CD4-positive, CD25-positive, alpha-beta regulatory T cell (primary cell): ENCODE measurements around the gene IFITM10. TPM values are rescaled to one million over a fixed set of nuclear protein-coding genes. Genes with fewer than 3 reads are reported as not detected.

Experiments used
- ATAC-seq, 2 donors: fragments of 150-1000 bp; cut with Tn5 transposase; one replicate each; pipeline ENCODE4 v1.10.0; 2021; ENCODE audit warnings: low read depth in 2 of 2, moderate number of reproducible peaks in 2 of 2, moderate library complexity in 1 of 2
- DNase-seq, 3 donors: peaks; one replicate each; pipeline versions ENCODE4 v3.0.0 to v3.0.0-alpha.2; 2012 to 2022; ENCODE audit warnings: mixed read lengths in 1 of 3
- H3K27ac ChIP-seq: one replicate; pipeline ENCODE4 v1.7.0; 2013; ENCODE audit warnings: mild to moderate bottlenecking, low read length; ENCODE audit not compliant: insufficient read depth, poor library complexity, severe bottlenecking
- H3K27me3 ChIP-seq: one replicate; pipeline ENCODE4 v1.7.0; 2013; ENCODE audit warnings: low read length; ENCODE audit not compliant: control insufficient read depth, insufficient read depth
- H3K36me3 ChIP-seq: one replicate; pipeline ENCODE4 v1.7.0; 2013; ENCODE audit warnings: mild to moderate bottlenecking, low read length, moderate library complexity; ENCODE audit not compliant: control insufficient read depth, insufficient read depth
- H3K4me1 ChIP-seq: 2 replicates; pipeline ENCODE4 v1.7.0; 2013; ENCODE audit warnings: mild to moderate bottlenecking, low read length; ENCODE audit not compliant: insufficient read depth, control insufficient read depth, poor library complexity, severe bottlenecking
- H3K4me3 ChIP-seq: one replicate; pipeline ENCODE4 v1.7.0; 2013; ENCODE audit warnings: low read depth, mild to moderate bottlenecking, low read length, moderate library complexity
- H3K9me3 ChIP-seq, 2 experiments: 1 replicate in 1 of 2; 2 replicates in 1 of 2; pipeline ENCODE4 v1.7.0; 2013; ENCODE audit warnings: low read length in 2 of 2, mild to moderate bottlenecking in 1 of 2, moderate library complexity in 1 of 2; ENCODE audit not compliant: control insufficient read depth in 2 of 2
- H3K27ac Mint-ChIP-seq, 3 donors: one replicate each; pipeline ENCODE4 v1.8.0; 2020 to 2022; ENCODE audit warnings: mild to moderate bottlenecking in 3 of 3, mixed read lengths in 3 of 3, moderate library complexity in 2 of 3
- H3K27me3 Mint-ChIP-seq: one replicate; pipeline ENCODE4 v1.8.0; 2022; ENCODE audit warnings: mild to moderate bottlenecking, mixed read lengths
- H3K36me3 Mint-ChIP-seq: one replicate; pipeline ENCODE4 v1.8.0; 2020; ENCODE audit warnings: mixed read lengths
- H3K4me1 Mint-ChIP-seq, 4 donors: one replicate each; pipeline ENCODE4 v1.8.0; 2020 to 2022; ENCODE audit warnings: mixed read lengths in 4 of 4, mild to moderate bottlenecking in 1 of 4
- H3K4me3 Mint-ChIP-seq, 4 donors: one replicate each; pipeline ENCODE4 v1.8.0; 2020 to 2022; ENCODE audit warnings: mild to moderate bottlenecking in 4 of 4, mixed read lengths in 4 of 4, moderate library complexity in 3 of 4
- H3K9me3 Mint-ChIP-seq, 7 donors: one replicate each; pipeline ENCODE4 v1.8.0; 2020 to 2022; ENCODE audit warnings: mixed read lengths in 7 of 7, mild to moderate bottlenecking in 3 of 7, moderate library complexity in 2 of 7
- polyA plus RNA-seq, 4 donors: library from polyadenylated mRNA; unstranded; fragments of 300-500 nt; fragmentation: Illumina TruSeq; gene quantifications; one replicate each; pipeline ENCODE4 v1.2.3, GENCODE V29; 2021
- total RNA-seq: library from RNA; stranded (reverse); gene quantifications from one replicate; pipeline ENCODE4 v1.2.3, GENCODE V29; 2022

The IFITM10 gene
- total RNA-seq (2.4 TPM), polyA plus RNA-seq (not detected)

DNA sequence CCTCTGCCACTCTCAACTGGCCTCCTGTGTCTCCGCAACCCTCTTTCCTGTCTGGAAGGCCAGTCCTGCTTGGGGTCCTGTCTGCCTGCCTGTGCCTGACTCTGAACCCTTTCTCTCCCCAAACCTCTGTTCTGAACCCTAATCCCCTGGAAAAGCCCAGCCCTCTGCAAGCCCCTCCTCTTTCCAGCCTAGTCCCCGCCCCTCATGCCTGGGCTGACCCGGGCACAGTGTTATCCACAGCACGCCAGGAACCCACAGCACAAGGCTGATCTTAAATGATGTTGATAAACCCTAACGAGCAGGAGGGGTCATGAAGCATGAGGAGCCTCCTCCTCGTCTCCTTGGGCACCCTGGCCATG is at the start of gene IFITM10:
IFITM10 (minus strand) TSS at position 115 of the 359 bp plus-strand sequence. CDS start 153 bp downstream, outside the sequence.
- ATAC-seq (no peak), DNase-seq (no peak)
- Histone ChIP-seq H3K27ac (no peak within 1 kb of the TSS), H3K4me1 (peaks cover 21% of the 10 kb centered on the region), H3K4me3 (no peak within 1 kb of the TSS), H3K9me3 (no peaks in the 10 kb centered on the region), H3K36me3 (peaks cover 10% of the 10 kb centered on the region), H3K27me3 (no peaks in the 10 kb centered on the region)
- peak within 1 kb of the TSS in 2 of 4 donors; percentile 43 to 63 for H3K4me3 Mint-ChIP-seq
- peak within 1 kb of the TSS in 1 of 3 donors; percentile 29 for H3K27ac Mint-ChIP-seq
- H3K4me1 Mint-ChIP-seq: peaks cover 0 to 31% (median 12%) of the 10 kb centered on the region in 4 donors
- H3K9me3 Mint-ChIP-seq: peaks cover 0 to 4% (median 0%) of the 10 kb centered on the region in 7 donors
- peaks cover 1% of the 10 kb centered on the region for H3K36me3 Mint-ChIP-seq
- peaks cover 12% of the 10 kb centered on the region for H3K27me3 Mint-ChIP-seq

DNA sequence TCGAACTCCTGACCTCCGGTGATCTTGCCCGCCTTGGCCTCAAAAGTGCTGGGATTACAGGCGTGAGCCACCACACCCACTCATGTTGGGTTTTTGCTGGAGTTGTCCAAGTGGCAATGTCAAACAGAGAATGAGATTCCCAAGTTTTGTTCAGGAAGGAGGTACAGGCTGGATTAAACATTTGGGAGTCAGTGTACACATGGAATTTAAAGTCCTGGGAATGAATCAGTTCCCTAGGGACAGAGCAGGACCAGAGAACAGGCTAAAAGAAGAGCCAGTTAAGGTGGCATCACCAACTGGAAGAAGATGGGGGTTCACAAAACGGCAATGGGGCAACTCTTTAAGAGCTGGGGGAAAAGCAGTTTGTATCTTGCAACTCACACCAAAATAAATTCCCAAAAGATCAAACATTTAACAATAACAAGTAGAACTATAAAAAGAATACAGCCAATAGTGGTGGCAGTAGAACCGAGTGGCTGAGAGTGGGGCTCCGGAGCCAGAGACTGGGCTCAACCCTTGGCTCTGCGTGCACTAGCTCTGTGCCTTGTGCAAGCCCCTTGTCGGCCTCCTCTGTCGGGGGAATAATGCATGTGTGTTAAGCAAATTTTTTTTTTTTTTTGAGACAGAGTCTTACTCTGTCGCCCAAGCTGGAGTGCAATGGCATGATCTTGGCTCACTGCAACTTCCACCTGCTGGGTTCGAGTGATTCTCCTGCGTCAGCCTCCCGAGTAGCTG is 47.2 kb upstream of the IFITM10 start:
- no peak overlapping the region for H3K27ac Mint-ChIP-seq
- no peak for ATAC-seq

DNA sequence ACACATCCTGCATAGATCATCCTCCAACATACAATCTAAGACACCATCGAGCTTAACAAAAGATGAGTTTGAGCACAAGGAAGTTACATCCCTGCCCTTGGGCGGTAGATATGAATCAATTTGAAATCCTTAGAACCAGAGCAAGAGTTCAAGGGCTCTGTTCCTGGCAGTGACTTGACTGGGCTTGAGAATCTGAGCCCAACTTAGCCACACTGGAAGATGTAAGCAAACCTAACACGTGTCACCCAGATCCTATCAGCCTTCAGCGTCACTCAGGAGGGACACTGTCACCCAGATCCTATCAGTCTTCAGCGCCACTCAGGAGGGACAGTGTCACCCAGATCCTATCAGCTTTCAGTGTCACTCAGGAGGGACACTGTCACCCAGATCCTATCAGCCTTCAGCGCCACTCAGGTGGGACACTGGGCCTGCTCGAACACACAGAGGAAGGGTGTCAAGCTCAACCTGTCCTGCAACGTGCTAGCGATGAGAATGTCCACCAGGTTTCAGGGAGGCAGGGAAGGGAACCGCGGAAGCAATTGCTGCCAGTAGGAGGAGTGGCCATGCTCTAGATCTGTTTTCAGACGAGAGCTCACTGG is 46.1 kb upstream of the IFITM10 start:
- H3K36me3 Mint-ChIP-seq: no peaks in the 10 kb centered on the region
- no peaks in the 10 kb centered on the region for H3K27me3 ChIP-seq
- H3K27ac ChIP-seq: no peak overlapping the region
- H3K4me3 ChIP-seq: no peak overlapping the region
- H3K4me3 Mint-ChIP-seq: no peak overlapping the region
- DNase-seq (no peak), ATAC-seq (no peak)
- no peaks in the 10 kb centered on the region for H3K36me3 ChIP-seq
- peaks cover 0 to 3% (median 0%) of the 10 kb centered on the region in 7 donors for H3K9me3 Mint-ChIP-seq
- no peaks in the 10 kb centered on the region for H3K4me1 ChIP-seq
- peaks cover 26% of the 10 kb centered on the region for H3K27me3 Mint-ChIP-seq
- H3K27ac Mint-ChIP-seq: no peak overlapping the region
- H3K4me1 Mint-ChIP-seq: peaks cover 0 to 13% (median 4%) of the 10 kb centered on the region in 4 donors
- H3K9me3 ChIP-seq: peaks cover 0 to 2% of the 10 kb centered on the region in 2 experiments

More for the DNA sequence above, 47.2 kb upstream of the IFITM10 start:
- H3K4me1 ChIP-seq: no peaks in the 10 kb centered on the region
- no peak overlapping the region for H3K4me3 ChIP-seq
- no peaks in the 10 kb centered on the region for H3K36me3 Mint-ChIP-seq
- DNase-seq: no peak
- H3K4me1 Mint-ChIP-seq: peaks cover 0 to 9% (median 2%) of the 10 kb centered on the region in 4 donors
- H3K27me3 Mint-ChIP-seq: peaks cover 20% of the 10 kb centered on the region
- H3K4me3 Mint-ChIP-seq: no peak overlapping the region
- H3K27ac ChIP-seq: no peak overlapping the region
- peaks cover 0 to 2% of the 10 kb centered on the region in 2 experiments for H3K9me3 ChIP-seq
- no peaks in the 10 kb centered on the region for H3K27me3 ChIP-seq
- H3K36me3 ChIP-seq: no peaks in the 10 kb centered on the region
- peaks cover 0 to 2% (median 0%) of the 10 kb centered on the region in 7 donors for H3K9me3 Mint-ChIP-seq

- no peak for DNase-seq
- ATAC-seq: no peak
- Histone ChIP-seq H3K36me3 (no peaks in the 10 kb centered on the region), H3K9me3 (peaks cover 0 to 2% of the 10 kb centered on the region in 2 experiments), H3K27me3 (no peaks in the 10 kb centered on the region), H3K4me3 (no peak overlapping the region), H3K27ac (no peak overlapping the region), H3K4me1 (no peaks in the 10 kb centered on the region)
- no peak overlapping the region for H3K4me3 Mint-ChIP-seq
- no peak overlapping the region for H3K27ac Mint-ChIP-seq
- H3K4me1 Mint-ChIP-seq: peaks cover 0 to 9% (median 4%) of the 10 kb centered on the region in 4 donors
- H3K36me3 Mint-ChIP-seq: no peaks in the 10 kb centered on the region
- H3K9me3 Mint-ChIP-seq: peaks cover 0 to 3% (median 0%) of the 10 kb centered on the region in 7 donors
- peaks cover 27% of the 10 kb centered on the region for H3K27me3 Mint-ChIP-seq
Observed at GRCh38 chr11:1793081-1793480, 42.7 kb upstream of the IFITM10 start.

- Mint-ChIP-seq H3K9me3 (peaks cover 0 to 3% (median 0%) of the 10 kb centered on the region in 7 donors), H3K27me3 (peaks cover 27% of the 10 kb centered on the region), H3K4me3 (peak overlapping the region in 1 of 4 donors; percentile 54), H3K36me3 (no peaks in the 10 kb centered on the region), H3K27ac (no peak overlapping the region), H3K4me1 (peaks cover 0 to 9% (median 4%) of the 10 kb centered on the region in 4 donors)
- ATAC-seq (no peak), DNase-seq (no peak)
- Histone ChIP-seq H3K36me3 (no peaks in the 10 kb centered on the region), H3K9me3 (peaks cover 0 to 2% of the 10 kb centered on the region in 2 experiments), H3K4me1 (no peaks in the 10 kb centered on the region), H3K27me3 (no peaks in the 10 kb centered on the region), H3K4me3 (no peak overlapping the region), H3K27ac (no peak overlapping the region)
Observed at GRCh38 chr11:1792461-1792860, 42.1 kb upstream of the IFITM10 start.

DNA sequence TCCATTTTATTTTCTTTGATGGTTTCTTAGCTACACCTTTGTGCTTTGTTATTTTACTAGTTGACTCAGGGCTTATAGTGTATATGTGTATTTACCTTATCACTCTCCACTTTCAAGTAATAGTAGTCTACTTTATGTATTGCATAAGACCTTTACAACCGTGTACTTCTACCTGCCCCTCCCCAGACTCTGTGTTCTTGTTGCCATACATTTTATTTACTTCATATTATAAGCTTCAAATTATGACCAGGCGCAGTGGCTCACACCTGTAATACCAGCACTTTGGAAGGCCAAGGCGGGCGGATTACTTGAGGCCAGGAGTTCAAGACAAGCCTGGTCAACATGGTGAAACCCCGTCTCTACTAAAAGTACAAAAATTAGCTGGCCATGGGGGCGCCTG is 41.5 kb upstream of the IFITM10 start:
- Mint-ChIP-seq H3K27ac (no peak overlapping the region), H3K4me3 (no peak overlapping the region)
- no peaks in the 10 kb centered on the region for H3K36me3 ChIP-seq

DNA sequence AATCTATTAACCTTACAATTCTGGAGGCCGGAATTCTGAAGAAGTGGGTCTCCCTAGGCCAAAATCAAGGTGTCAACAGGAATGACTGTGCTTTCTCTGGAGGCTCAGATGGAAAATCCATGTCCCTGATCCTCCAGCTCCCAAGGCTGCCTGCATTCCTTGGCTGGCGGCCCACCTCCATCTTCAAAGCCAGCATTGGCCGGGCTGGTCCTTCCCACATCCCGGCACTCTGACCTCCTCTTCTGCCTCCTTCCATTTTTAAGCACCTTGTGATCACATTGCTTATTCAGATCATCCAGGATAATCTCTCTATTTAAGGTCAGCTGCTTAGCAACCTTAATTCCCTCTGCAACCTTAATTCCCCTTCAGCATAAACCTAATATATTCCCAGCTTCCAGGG is 36.1 kb upstream of the IFITM10 start:
- H3K27ac ChIP-seq: no peak overlapping the region
- peak overlapping the region in 1 of 3 donors; percentile 28 for H3K27ac Mint-ChIP-seq

More for the DNA sequence above, 41.5 kb upstream of the IFITM10 start:
- H3K27me3 Mint-ChIP-seq: peaks cover 27% of the 10 kb centered on the region
- Histone ChIP-seq H3K27me3 (no peaks in the 10 kb centered on the region), H3K27ac (no peak overlapping the region), H3K9me3 (peaks cover 0 to 2% of the 10 kb centered on the region in 2 experiments), H3K4me3 (no peak overlapping the region), H3K4me1 (no peaks in the 10 kb centered on the region)
- DNase-seq: no peak
- peaks cover 0 to 9% (median 4%) of the 10 kb centered on the region in 4 donors for H3K4me1 Mint-ChIP-seq
- peaks cover 0 to 3% (median 0%) of the 10 kb centered on the region in 7 donors for H3K9me3 Mint-ChIP-seq
- ATAC-seq: no peak
- no peaks in the 10 kb centered on the region for H3K36me3 Mint-ChIP-seq

More for the DNA sequence above, 36.1 kb upstream of the IFITM10 start:
- DNase-seq (no peak), ATAC-seq (no peak)
- Mint-ChIP-seq H3K9me3 (no peaks in the 10 kb centered on the region), H3K4me3 (no peak overlapping the region), H3K36me3 (no peaks in the 10 kb centered on the region), H3K27me3 (peaks cover 12% of the 10 kb centered on the region), H3K4me1 (no peaks in the 10 kb centered on the region)
- Histone ChIP-seq H3K9me3 (no peaks in the 10 kb centered on the region), H3K36me3 (no peaks in the 10 kb centered on the region), H3K4me1 (no peaks in the 10 kb centered on the region), H3K27me3 (no peaks in the 10 kb centered on the region), H3K4me3 (no peak overlapping the region)
